Karpas-422 (cell line): Measurements from ENCODE around the gene JARID2. TPM values are rescaled to one million over a fixed set of nuclear protein-coding genes. Genes with fewer than 3 reads are reported as not detected.

Source experiments
- DNase-seq: peaks from one replicate; pipeline ENCODE4 v3.0.0-alpha.2; 2015
- H2AFZ ChIP-seq: fragments of 200-600 bp; sonication (generic); 2 replicates; pipeline ENCODE4 v1.6.1; 2014; ENCODE audit warnings: antibody characterized with exemption, low read length, mixed read lengths
- H3K27ac ChIP-seq: fragments of 200-600 bp; sonication (generic); 2 replicates; pipeline ENCODE4 v1.5.1; 2014; ENCODE audit warnings: mild to moderate bottlenecking, low read length, moderate library complexity
- H3K27me3 ChIP-seq: fragments of 200-600 bp; sonication (generic); 2 replicates; pipeline ENCODE4 v1.6.1; 2014; ENCODE audit warnings: low read length, mixed read lengths
- H3K36me3 ChIP-seq: fragments of 200-600 bp; sonication (generic); 2 replicates; pipeline ENCODE4 v1.6.1; 2014; ENCODE audit warnings: low read length, mixed read lengths; ENCODE audit not compliant: insufficient read depth
- H3K4me1 ChIP-seq: fragments of 200-600 bp; sonication (generic); 2 replicates; pipeline ENCODE4 v1.6.1; 2014; ENCODE audit warnings: mild to moderate bottlenecking, low read length, mixed read lengths
- H3K4me2 ChIP-seq: fragments of 200-600 bp; sonication (generic); 2 replicates; pipeline ENCODE4 v1.6.1; 2014; ENCODE audit warnings: low read length, low read depth, mild to moderate bottlenecking; ENCODE audit not compliant: poor library complexity, severe bottlenecking
- H3K4me3 ChIP-seq: fragments of 200-600 bp; sonication (generic); 2 replicates; pipeline ENCODE4 v1.5.1; 2014; ENCODE audit warnings: mild to moderate bottlenecking, antibody characterized with exemption, low read length, mixed read lengths
- H3K79me2 ChIP-seq: fragments of 200-600 bp; sonication (generic); 2 replicates; pipeline ENCODE4 v1.6.1; 2014; ENCODE audit warnings: mild to moderate bottlenecking, low read length, mixed read lengths
- H3K9ac ChIP-seq: fragments of 200-600 bp; sonication (generic); 2 replicates; pipeline ENCODE4 v1.6.0; 2014; ENCODE audit warnings: low read length
- H3K9me2 ChIP-seq: fragments of 200-600 bp; sonication (generic), shearing (Covaris generic); replicated peaks from 2 replicates; pipeline ENCODE4 v1.6.0; 2014; ENCODE audit warnings: mild to moderate bottlenecking, low read length, moderate library complexity; ENCODE audit not compliant: insufficient read depth
- H3K9me3 ChIP-seq: fragments of 300-700, 200-600 bp; sonication (generic); 2 replicates; pipeline ENCODE4 v1.6.1; 2014; ENCODE audit warnings: low read length, mixed read lengths
- H4K20me1 ChIP-seq: fragments of 200-600 bp; sonication (generic); 2 replicates; pipeline ENCODE4 v1.6.1; 2014; ENCODE audit warnings: mild to moderate bottlenecking, antibody characterized with exemption, low read length, low read depth; ENCODE audit not compliant: insufficient read depth
- total RNA-seq: library from RNA; depleted of rRNA; stranded (reverse); fragments of >200 nt; shearing (Covaris generic); gene quantifications from 2 replicates; pipeline ENCODE4 v1.2.3, GENCODE V29; 2014; ENCODE audit warnings: low replicate concordance

Gene JARID2
- total RNA-seq, 1 experiment from 2014 or later, result 2.8 TPM

DNA sequence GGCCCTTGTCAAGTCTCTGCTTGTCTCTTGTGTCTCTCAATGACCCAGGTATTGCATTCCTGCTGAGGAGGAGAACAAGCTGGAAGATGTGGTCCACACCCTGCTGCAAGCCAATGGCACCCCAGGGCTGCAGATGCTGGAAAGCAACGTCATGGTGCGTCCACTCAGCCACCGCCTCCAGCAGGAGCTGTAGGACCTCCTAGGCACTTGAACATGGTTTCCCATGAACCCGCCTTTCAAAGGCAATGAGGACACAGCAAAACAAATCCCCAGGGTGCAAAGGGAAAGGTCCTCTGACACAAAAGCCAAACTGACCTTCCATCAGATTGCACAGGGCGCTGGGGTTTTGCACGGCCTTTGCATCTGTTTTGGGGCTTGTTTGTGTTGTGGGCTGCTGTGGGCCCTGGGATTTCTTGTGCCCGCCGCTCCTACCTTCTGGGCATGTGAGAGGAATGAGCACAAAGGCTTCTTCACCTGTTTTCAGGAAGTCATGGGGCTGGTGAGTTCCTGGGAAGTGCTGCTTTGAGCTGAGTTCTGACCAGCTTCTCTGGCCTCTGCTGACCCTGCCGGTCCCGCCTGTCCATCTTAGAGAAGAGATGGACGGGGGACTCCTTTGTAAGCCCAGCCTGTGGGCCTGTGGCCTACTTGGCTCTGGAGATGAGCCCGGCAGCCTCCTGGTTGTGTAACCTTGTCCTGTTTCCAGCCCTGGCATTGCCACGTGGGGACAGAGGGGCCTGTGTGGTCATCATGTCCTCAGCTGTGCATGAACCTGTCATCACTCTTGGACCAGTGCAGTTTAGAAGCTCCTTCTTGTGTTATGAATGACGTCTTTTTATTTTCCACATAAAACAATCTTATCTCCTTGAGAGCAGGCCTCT lies 265.6 kb downstream of the JARID2 start:
- Histone ChIP-seq H3K36me3 (no peaks in the 10 kb centered on the region), H3K4me3 (no peak overlapping the region), H4K20me1 (no peaks in the 10 kb centered on the region), H3K9me3 (no peaks in the 10 kb centered on the region), H2AFZ (no peak overlapping the region), H3K9me2 (no peaks in the 10 kb centered on the region), H3K79me2 (no peaks in the 10 kb centered on the region), H3K27me3 (no peaks in the 10 kb centered on the region), H3K4me1 (no peaks in the 10 kb centered on the region), H3K27ac (no peak overlapping the region), H3K4me2 (no peak overlapping the region), H3K9ac (no peak overlapping the region)
- no peak for DNase-seq

DNA sequence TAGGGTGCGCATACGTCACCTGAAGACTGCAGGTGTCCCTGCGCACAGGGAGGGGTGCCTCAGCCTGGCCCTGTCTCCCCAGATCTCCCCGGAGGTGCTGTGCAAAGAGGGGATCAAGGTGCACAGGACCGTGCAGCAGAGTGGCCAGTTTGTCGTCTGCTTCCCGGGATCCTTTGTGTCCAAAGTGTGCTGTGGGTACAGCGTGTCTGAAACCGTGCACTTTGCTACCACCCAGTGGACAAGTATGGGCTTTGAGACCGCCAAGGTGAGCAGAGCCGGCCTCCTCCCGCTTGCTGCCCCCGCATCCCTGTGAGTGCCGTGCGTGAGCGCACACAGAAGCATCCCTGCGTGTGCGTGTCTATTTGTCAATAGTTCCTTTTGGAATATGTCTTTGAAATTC lies 266.3 kb downstream of the JARID2 start:
- H3K79me2 ChIP-seq, result no peaks in the 10 kb centered on the region
- H2AFZ ChIP-seq, result no peak overlapping the region
- H3K4me3 ChIP-seq, result no peak overlapping the region
- DNase-seq, result no peak
- H3K9ac ChIP-seq, result no peak overlapping the region
- H3K9me3 ChIP-seq, result no peaks in the 10 kb centered on the region
- no peaks in the 10 kb centered on the region for H3K27me3 ChIP-seq
- no peaks in the 10 kb centered on the region for H4K20me1 ChIP-seq
- no peaks in the 10 kb centered on the region for H3K36me3 ChIP-seq
- H3K9me2 ChIP-seq, result no peaks in the 10 kb centered on the region
- no peak overlapping the region for H3K4me2 ChIP-seq
- H3K27ac ChIP-seq, result no peak overlapping the region
- no peaks in the 10 kb centered on the region for H3K4me1 ChIP-seq

DNA sequence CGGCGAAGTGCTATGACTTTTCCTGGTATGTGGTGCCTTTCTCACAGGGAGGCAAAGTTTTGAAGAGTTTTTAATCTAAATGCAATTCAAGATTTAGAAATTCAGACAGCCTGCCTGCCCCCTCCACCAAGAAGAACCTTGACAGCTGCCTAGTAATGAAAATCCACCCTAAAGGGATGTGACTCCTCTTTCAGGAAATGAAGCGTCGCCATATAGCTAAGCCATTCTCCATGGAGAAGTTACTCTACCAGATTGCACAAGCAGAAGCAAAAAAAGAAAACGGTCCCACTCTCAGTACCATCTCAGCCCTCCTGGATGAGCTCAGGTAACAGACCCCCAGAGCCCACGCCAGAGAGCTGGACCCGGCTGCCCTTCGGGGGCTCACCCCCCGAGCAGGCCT lies 266.9 kb downstream of the JARID2 start:
- H3K27ac ChIP-seq, result no peak overlapping the region
- H3K9me3 ChIP-seq, result no peaks in the 10 kb centered on the region
- H3K9ac ChIP-seq, result no peak overlapping the region
- H3K27me3 ChIP-seq, result no peaks in the 10 kb centered on the region
- DNase-seq, result no peak
- H2AFZ ChIP-seq, result no peak overlapping the region
- H3K4me1 ChIP-seq, result no peaks in the 10 kb centered on the region
- H3K4me3 ChIP-seq, result no peak overlapping the region
- H3K9me2 ChIP-seq, result no peaks in the 10 kb centered on the region
- no peaks in the 10 kb centered on the region for H4K20me1 ChIP-seq
- H3K4me2 ChIP-seq, result no peak overlapping the region
- no peaks in the 10 kb centered on the region for H3K36me3 ChIP-seq
- H3K79me2 ChIP-seq, result no peaks in the 10 kb centered on the region

DNA sequence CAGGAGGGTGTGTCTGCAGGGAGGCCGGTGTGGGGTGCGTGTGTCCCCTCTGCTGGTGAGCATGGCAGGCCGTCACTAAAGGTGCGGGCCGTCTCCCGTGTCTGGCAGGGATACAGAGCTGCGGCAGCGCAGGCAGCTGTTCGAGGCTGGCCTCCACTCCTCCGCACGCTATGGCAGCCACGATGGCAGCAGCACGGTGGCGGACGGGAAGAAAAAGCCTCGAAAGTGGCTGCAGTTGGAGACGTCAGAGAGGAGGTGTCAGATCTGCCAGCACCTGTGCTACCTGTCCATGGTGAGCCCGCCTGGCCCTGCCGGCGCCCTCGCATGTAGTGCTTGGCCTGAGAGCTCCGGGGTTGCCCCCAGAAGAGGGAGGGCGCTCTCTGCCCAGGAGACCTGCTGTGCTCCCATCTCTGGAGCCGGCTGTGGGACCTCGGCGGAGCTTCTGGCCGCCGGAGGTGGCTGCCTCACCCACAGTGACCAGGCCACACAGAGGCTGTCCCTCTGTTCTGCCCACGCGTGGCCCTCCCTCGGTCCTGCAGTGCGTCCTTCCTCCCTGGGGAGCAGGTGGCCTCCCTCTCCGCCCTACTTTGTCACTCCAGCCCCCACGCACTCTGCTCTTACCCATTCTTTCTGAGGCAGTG lies 267.4 kb downstream of the JARID2 start:
- no peaks in the 10 kb centered on the region for H3K4me1 ChIP-seq
- H3K9ac ChIP-seq, result no peak overlapping the region
- H3K36me3 ChIP-seq, result no peaks in the 10 kb centered on the region
- no peaks in the 10 kb centered on the region for H3K9me3 ChIP-seq
- no peak overlapping the region for H3K4me2 ChIP-seq
- H3K27me3 ChIP-seq, result no peaks in the 10 kb centered on the region
- H2AFZ ChIP-seq, result no peak overlapping the region
- H3K27ac ChIP-seq, result no peak overlapping the region
- H3K79me2 ChIP-seq, result no peaks in the 10 kb centered on the region
- DNase-seq, result no peak
- H4K20me1 ChIP-seq, result no peaks in the 10 kb centered on the region
- no peak overlapping the region for H3K4me3 ChIP-seq
- no peaks in the 10 kb centered on the region for H3K9me2 ChIP-seq

DNA sequence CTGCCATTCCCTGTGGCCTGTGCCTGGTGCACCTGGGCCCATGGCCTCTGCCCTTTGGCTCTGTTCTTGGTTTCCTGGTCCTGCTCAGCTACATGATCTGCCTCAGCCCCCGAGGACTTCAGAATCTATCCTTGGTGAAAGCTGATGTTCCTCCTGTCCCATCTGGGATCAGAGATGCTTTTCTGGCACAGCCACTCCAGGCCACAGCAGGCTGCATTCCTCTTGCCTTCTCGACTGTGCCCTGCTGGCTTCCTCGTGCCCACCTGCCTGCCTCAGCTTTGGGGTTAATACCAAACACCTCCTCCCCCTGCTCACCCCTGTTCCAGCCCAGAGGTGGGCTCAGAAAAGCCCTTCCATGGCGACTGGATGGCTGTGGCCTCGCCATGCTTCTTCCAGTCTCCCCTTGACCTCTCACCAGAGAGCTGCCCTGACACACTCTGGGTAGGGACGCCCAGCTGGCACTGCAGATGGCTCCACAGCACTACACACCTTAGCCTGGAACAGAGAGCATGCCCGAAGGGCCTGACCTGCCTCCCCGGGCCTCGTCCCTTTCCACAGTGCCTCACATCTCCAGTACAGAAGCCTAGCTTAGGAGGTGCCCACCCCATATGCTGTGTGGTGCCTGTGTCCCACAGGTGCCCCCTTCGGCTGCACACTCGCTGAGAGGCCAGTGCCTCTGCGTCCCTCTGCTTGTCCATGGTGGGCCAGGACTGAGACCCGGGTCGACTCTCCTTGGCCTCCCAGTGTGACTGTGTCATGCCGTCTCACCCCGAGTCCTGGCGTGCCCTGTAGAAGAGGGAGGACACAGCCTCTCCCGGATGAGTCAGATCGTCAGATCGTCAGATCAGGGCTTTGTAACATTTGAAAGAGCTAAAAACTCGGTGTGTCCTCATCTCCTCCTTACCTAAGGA lies 268.2 kb downstream of the JARID2 start:
- H3K36me3 ChIP-seq, result no peaks in the 10 kb centered on the region
- no peaks in the 10 kb centered on the region for H4K20me1 ChIP-seq
- H3K4me1 ChIP-seq, result no peaks in the 10 kb centered on the region
- no peak overlapping the region for H2AFZ ChIP-seq
- no peaks in the 10 kb centered on the region for H3K27me3 ChIP-seq
- H3K79me2 ChIP-seq, result no peaks in the 10 kb centered on the region
- H3K9me3 ChIP-seq, result no peaks in the 10 kb centered on the region
- DNase-seq, result no peak
- H3K4me3 ChIP-seq, result no peak overlapping the region
- no peak overlapping the region for H3K27ac ChIP-seq
- H3K9ac ChIP-seq, result no peak overlapping the region
- no peaks in the 10 kb centered on the region for H3K9me2 ChIP-seq
- H3K4me2 ChIP-seq, result no peak overlapping the region

DNA sequence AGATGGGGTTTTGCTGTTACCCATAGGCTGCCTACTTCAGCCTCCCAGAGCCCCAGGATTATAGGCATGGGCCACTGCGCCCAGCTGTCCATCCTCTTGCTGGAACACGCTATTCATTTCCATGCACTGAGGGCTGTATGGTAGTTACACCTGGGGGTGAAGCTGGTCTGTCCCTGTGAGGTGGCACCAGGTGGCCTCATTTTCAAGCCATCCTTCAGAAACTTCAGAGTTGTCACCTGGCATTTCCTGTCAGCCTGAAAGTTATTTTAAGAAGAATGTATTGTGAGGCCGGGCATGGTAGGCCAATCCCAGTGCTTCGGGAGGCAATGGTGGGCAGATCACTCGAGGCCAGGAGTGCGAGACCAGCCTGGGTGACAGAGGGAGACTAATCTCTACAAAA lies 269.4 kb downstream of the JARID2 start:
- Histone ChIP-seq H3K4me2 (no peak overlapping the region), H4K20me1 (no peaks in the 10 kb centered on the region), H2AFZ (no peak overlapping the region), H3K9me2 (no peaks in the 10 kb centered on the region), H3K9me3 (no peaks in the 10 kb centered on the region), H3K4me1 (no peaks in the 10 kb centered on the region), H3K27ac (no peak overlapping the region), H3K79me2 (no peaks in the 10 kb centered on the region), H3K36me3 (no peaks in the 10 kb centered on the region), H3K9ac (no peak overlapping the region), H3K4me3 (no peak overlapping the region), H3K27me3 (no peaks in the 10 kb centered on the region)
- DNase-seq, result no peak

DNA sequence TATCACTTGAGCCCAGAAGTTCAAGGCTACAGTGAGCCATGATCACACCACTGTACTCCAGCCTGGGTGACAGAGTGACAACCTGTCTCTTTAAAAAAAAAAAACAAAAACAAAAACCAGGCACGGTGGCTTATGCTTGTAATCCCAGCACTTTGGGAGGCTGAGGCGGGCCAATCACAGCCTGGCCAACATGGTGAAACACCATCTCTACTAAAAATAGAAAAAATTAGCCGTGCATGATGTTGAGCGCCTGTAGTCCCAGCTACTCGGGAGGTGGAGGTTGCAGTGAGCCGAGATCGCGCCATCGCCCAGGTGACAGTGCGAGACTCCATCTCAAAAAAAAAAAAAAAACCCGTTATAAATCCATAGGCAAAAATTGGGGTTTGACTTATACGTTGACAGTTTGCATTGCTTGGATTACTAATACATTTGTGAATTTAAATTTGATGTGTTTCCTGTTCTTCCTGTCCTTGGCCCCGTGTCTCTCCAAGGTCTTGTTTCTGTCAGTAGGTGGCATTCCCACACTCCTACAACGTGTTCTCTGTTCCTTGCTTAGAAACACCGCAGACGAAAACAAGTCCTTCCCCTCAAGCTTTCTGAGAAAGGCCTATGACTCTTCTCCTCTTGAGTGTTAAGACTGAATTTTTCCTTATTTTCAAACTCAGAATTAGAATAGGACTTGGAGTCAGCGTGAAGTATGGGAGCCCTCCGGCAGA lies 269.9 kb downstream of the JARID2 start:
- Histone ChIP-seq H3K27ac (no peak overlapping the region), H3K9me3 (no peaks in the 10 kb centered on the region), H4K20me1 (no peaks in the 10 kb centered on the region), H3K4me1 (no peaks in the 10 kb centered on the region), H3K4me2 (no peak overlapping the region), H3K9me2 (no peaks in the 10 kb centered on the region), H3K4me3 (no peak overlapping the region), H3K79me2 (no peaks in the 10 kb centered on the region), H3K27me3 (no peaks in the 10 kb centered on the region), H3K36me3 (no peaks in the 10 kb centered on the region), H3K9ac (no peak overlapping the region), H2AFZ (no peak overlapping the region)
- no peak for DNase-seq
